Activated naive CD8-positive, alpha-beta T cell (primary cell): ENCODE data around the gene OR7A17.

ENCODE experiments used
- H3K27ac Mint-ChIP-seq: one replicate; pipeline ENCODE4 v1.8.0; 2021; ENCODE audit warnings: mixed read lengths
- H3K27me3 Mint-ChIP-seq: one replicate; pipeline ENCODE4 v1.8.0; 2021; ENCODE audit warnings: mixed read lengths
- H3K36me3 Mint-ChIP-seq: one replicate; pipeline ENCODE4 v1.8.0; 2021; ENCODE audit warnings: mixed read lengths
- H3K4me1 Mint-ChIP-seq: one replicate; pipeline ENCODE4 v1.8.0; 2021; ENCODE audit warnings: low read depth, mixed read lengths
- H3K4me3 Mint-ChIP-seq: one replicate; pipeline ENCODE4 v1.8.0; 2021; ENCODE audit warnings: mild to moderate bottlenecking, mixed read lengths
- H3K9me3 Mint-ChIP-seq: one replicate; pipeline ENCODE4 v1.8.0; 2021; ENCODE audit warnings: low read depth, mixed read lengths

Gene OR7A17

GRCh38 chr19:14835011-14835410, 50.9 kb downstream of the OR7A17 start, which contains the start of the genes OR7A5 and OR7C1:
OR7A5 (minus strand) TSS chr19:14835185; CDS start chr19:14828241, 6,944 bp downstream.
OR7C1 (minus strand) TSS chr19:14835185; CDS start chr19:14800136, 35,049 bp downstream.
- Mint-ChIP-seq H3K36me3 (no peaks in the 10 kb centered on the region), H3K27me3 (peaks cover 2% of the 10 kb centered on the region), H3K27ac (no peak within 1 kb of the TSS), H3K9me3 (no peaks in the 10 kb centered on the region), H3K4me3 (no peak within 1 kb of the TSS), H3K4me1 (no peaks in the 10 kb centered on the region)

- Mint-ChIP-seq H3K4me1 (no peaks in the 10 kb centered on the region), H3K27me3 (peaks cover 22% of the 10 kb centered on the region), H3K27ac (no peak overlapping the region), H3K36me3 (no peaks in the 10 kb centered on the region), H3K4me3 (no peak overlapping the region), H3K9me3 (no peaks in the 10 kb centered on the region)
These were observed 55.2 kb downstream of the OR7A17 start for GRCh38 chr19:14830702-14831101.
